Measurements from ENCODE around the gene PEX11G.
"Not testable (repeated sequence)": the region's sequence is repeated elsewhere in the genome, so short reads cannot be mapped to it uniquely, and the experiment has no call there.

Gene PEX11G

GRCh38 chr19:7441468-7442146 is 47.2 kb downstream of the PEX11G start:
- ChIA-PET CTCF (interaction anchor here (1.6 kb wide), 1 partner anchor 13 kb away, joined by 4 read pairs; no protein-coding TSS in a partner anchor), POLR2A (no interaction called here)
- TF ChIP-seq, protein P1, sequence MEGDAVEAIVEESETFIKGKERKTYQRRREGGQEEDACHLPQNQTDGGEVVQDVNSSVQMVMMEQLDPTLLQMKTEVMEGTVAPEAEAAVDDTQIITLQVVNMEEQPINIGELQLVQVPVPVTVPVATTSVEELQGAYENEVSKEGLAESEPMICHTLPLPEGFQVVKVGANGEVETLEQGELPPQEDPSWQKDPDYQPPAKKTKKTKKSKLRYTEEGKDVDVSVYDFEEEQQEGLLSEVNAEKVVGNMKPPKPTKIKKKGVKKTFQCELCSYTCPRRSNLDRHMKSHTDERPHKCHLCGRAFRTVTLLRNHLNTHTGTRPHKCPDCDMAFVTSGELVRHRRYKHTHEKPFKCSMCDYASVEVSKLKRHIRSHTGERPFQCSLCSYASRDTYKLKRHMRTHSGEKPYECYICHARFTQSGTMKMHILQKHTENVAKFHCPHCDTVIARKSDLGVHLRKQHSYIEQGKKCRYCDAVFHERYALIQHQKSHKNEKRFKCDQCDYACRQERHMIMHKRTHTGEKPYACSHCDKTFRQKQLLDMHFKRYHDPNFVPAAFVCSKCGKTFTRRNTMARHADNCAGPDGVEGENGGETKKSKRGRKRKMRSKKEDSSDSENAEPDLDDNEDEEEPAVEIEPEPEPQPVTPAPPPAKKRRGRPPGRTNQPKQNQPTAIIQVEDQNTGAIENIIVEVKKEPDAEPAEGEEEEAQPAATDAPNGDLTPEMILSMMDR (IDR thresholded peaks at IDR 0.05; ENCODE audit: control extremely low read depth, extremely low read depth, low read depth, missing control alignments), result no peak
- DNase-seq (ENCODE audit: extremely low spot score), result no peak

DNA sequence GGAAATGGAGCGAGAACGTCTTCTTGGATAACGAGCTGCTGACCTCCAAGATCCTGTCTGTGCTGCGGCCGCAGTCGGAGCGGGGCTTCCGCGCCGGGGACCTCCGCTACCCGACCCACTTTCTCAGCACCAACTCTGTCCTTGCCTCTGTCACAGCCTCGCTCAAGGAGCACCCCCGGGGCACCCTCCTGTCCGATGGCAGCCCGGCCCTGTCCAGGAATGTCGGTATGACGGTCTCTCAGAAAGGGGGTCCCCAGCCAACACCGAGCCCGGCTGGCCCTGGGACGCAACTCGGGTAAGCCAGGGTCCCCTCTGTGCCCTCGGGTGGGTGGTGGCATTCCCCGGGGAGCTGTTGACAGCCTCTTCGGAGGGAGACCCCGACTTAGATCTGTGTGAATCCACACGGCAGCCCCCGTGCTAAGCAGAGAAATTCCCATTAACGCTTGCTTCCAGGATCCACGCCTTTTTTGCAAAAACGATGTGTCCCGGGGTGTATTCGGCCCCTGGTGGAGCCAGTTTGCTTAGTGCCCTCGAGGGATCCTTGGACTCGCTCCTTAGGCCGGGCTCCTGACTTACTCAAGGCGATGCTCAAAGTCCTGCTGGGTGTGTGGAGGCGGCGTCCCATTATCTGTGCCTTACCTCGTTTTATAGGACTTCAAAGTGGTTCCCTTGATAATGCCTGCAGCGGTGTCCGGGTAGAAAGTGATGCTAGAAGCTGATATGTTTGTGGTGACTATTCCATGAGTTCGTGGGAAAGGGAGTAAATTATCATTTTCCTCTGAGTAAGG is 48.5 kb downstream of the PEX11G start:
- DNase-seq (ENCODE audit: extremely low spot score), result no peak
- CTCF ChIA-PET, result interaction anchor here (1.6 kb wide), 1 partner anchor 12 kb away, joined by 4 read pairs; no protein-coding TSS in a partner anchor
- POLR2A ChIA-PET, result no interaction called here
- TF ChIP-seq, protein P1 (IDR thresholded peaks at IDR 0.05; ENCODE audit: control extremely low read depth, extremely low read depth, low read depth, missing control alignments), result no peak

DNA sequence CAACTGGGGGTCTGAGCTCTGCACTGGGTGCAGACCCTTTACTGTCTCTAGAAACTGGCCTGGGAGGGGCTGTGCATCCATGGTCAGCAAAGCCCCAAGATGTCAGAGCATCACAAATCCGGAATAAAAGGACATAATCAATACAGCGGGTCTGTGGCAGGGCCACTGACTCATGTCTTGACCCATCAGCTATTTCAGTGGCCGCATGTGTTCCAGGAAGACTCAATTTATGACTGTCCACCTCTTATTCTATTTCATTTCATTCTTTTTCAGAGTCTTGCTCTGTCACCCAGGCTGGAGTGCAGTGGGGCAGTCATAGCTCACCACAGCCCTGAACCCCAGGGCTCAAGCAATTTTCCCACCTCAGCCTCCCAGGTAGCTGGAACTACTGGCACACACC is 53.2 kb downstream of the PEX11G start:
- ChIA-PET POLR2A (no interaction called here), CTCF (interaction anchor here (1.5 kb wide), 1 partner anchor 163 kb away, joined by 3 read pairs; no protein-coding TSS in a partner anchor)
- TF ChIP-seq, protein P1 (IDR thresholded peaks at IDR 0.05; ENCODE audit: control extremely low read depth, extremely low read depth, low read depth, missing control alignments), result no peak
- DNase-seq (ENCODE audit: extremely low spot score), result no peak

- ChIA-PET CTCF (no interaction called here), POLR2A (no interaction called here)
- TF ChIP-seq, protein P1 (IDR thresholded peaks at IDR 0.05; ENCODE audit: control extremely low read depth, extremely low read depth, low read depth, missing control alignments), result no peak
- DNase-seq (ENCODE audit: extremely low spot score), result no peak
Observed at GRCh38 chr19:7434391-7434790, 54.4 kb downstream of the PEX11G start.

DNA sequence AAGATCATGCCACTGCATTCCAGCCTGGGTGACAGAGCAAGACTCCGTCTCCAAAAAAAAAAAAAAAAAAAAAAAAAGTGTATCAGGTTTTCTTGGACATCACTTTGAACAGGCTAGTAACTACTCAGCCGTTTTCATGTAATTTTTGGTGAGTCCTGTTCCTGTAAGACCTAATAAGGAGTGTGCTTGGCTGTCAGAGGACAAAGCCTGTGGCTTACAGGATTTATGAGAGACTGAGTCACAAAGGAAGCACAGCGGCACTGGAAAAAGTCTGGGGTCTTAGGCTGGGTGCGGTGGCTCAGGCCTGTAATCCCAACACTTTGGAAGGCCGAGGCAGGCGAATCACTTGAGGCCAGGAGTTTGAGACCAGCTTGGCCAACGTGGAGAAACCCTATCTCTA is 55.4 kb downstream of the PEX11G start:
- POLR2A ChIA-PET; DNase-seq (ENCODE audit: extremely low spot score); CTCF ChIA-PET: not testable (repeated sequence)

- TF ChIP-seq, protein P1 (IDR thresholded peaks at IDR 0.05; ENCODE audit: control extremely low read depth, extremely low read depth, low read depth, missing control alignments), result no peak
- POLR2A ChIA-PET, result no interaction called here
- CTCF ChIA-PET, result no interaction called here
- no peak for DNase-seq (ENCODE audit: extremely low spot score)
Observed at GRCh38 chr19:7429638-7430282, 59.1 kb downstream of the PEX11G start.
